Parathyroid adenoma (tissue), 2 donors: Measurements from ENCODE around the gene L3MBTL4.

ENCODE experiments used
- H2AFZ ChIP-seq: fragments of 300-600 bp; sonication (generic); one replicate; pipeline ENCODE4 v1.7.0; 2017; ENCODE audit warnings: antibody characterized with exemption, mild to moderate bottlenecking
- H3K27ac ChIP-seq: fragments of 300-600 bp; sonication (generic); one replicate; pipeline ENCODE4 v1.7.0; 2017
- H3K27me3 ChIP-seq: fragments of 300-600 bp; sonication (generic); one replicate; pipeline ENCODE4 v1.7.0; 2017; ENCODE audit warnings: low read length; ENCODE audit not compliant: control insufficient read depth, insufficient read depth
- H3K36me3 ChIP-seq: fragments of 300-600 bp; sonication (generic); one replicate; pipeline ENCODE4 v1.7.0; 2017; ENCODE audit warnings: low read length; ENCODE audit not compliant: control insufficient read depth, insufficient read depth
- H3K4me1 ChIP-seq: fragments of 300-600 bp; sonication (generic); one replicate; pipeline ENCODE4 v1.7.0; 2017; ENCODE audit warnings: control low read depth
- H3K4me2 ChIP-seq: fragments of 300-600 bp; sonication (generic); one replicate; pipeline ENCODE4 v1.7.0; 2017; ENCODE audit warnings: low read length
- H3K4me3 ChIP-seq: fragments of 300-600 bp; sonication (generic); one replicate; pipeline ENCODE4 v1.7.0; 2017; ENCODE audit warnings: low read depth, low read length
- H3K79me2 ChIP-seq: fragments of 300-600 bp; sonication (generic); one replicate; pipeline ENCODE4 v1.7.0; 2017; ENCODE audit warnings: control low read depth
- H3K9ac ChIP-seq: fragments of 300-600 bp; sonication (generic); one replicate; pipeline ENCODE4 v1.7.0; 2017; ENCODE audit warnings: mild to moderate bottlenecking
- H3K9me3 ChIP-seq: fragments of 300-600 bp; sonication (generic); one replicate; pipeline ENCODE4 v1.7.0; 2017; ENCODE audit warnings: low read length; ENCODE audit not compliant: control insufficient read depth
- CTCF ChIP-seq: fragments of 300-600 bp; sonication (generic); IDR thresholded peaks from one replicate; pipeline ENCODE4 v1.7.0; 2017; ENCODE audit warnings: antibody characterized with exemption, mild to moderate bottlenecking
- donor health status: primary hyperparathyroidism.

L3MBTL4 gene

GRCh38 chr18:6330786-6331185 is 83.9 kb downstream of the L3MBTL4 start:
- no peak overlapping the region for H2AFZ ChIP-seq
- no peak overlapping the region for H3K9ac ChIP-seq
- no peaks in the 10 kb centered on the region for H3K9me3 ChIP-seq
- no peak overlapping the region for H3K27ac ChIP-seq
- no peaks in the 10 kb centered on the region for H3K4me1 ChIP-seq
- no peaks in the 10 kb centered on the region for H3K36me3 ChIP-seq
- H3K4me3 ChIP-seq: no peak overlapping the region
- no peak overlapping the region for H3K4me2 ChIP-seq
- H3K27me3 ChIP-seq: no peaks in the 10 kb centered on the region
- TF ChIP-seq CTCF: no peak
- peaks cover 21% of the 10 kb centered on the region for H3K79me2 ChIP-seq

GRCh38 chr18:6328621-6329010 is 86.1 kb downstream of the L3MBTL4 start:
- TF ChIP-seq CTCF: no peak
- no peaks in the 10 kb centered on the region for H3K4me1 ChIP-seq
- peaks cover 25% of the 10 kb centered on the region for H3K79me2 ChIP-seq
- no peaks in the 10 kb centered on the region for H3K27me3 ChIP-seq
- no peak overlapping the region for H3K4me2 ChIP-seq
- no peaks in the 10 kb centered on the region for H3K36me3 ChIP-seq
- no peaks in the 10 kb centered on the region for H3K9me3 ChIP-seq
- no peak overlapping the region for H3K4me3 ChIP-seq
- no peak overlapping the region for H3K27ac ChIP-seq
- H2AFZ ChIP-seq: no peak overlapping the region
- H3K9ac ChIP-seq: no peak overlapping the region

GRCh38 chr18:6327895-6328620 is 86.7 kb downstream of the L3MBTL4 start:
- H3K9me3 ChIP-seq: no peaks in the 10 kb centered on the region

GRCh38 chr18:6327485-6327884 is 87.2 kb downstream of the L3MBTL4 start:
- no peak for TF ChIP-seq CTCF
- Histone ChIP-seq H3K27ac (no peak overlapping the region), H3K36me3 (no peaks in the 10 kb centered on the region), H3K9ac (no peak overlapping the region), H3K4me1 (no peaks in the 10 kb centered on the region), H3K79me2 (peaks cover 27% of the 10 kb centered on the region), H3K27me3 (no peaks in the 10 kb centered on the region), H3K9me3 (no peaks in the 10 kb centered on the region), H2AFZ (no peak overlapping the region), H3K4me2 (no peak overlapping the region), H3K4me3 (no peak overlapping the region)

More at GRCh38 chr18:6327895-6328620, 86.7 kb downstream of the L3MBTL4 start:
- Histone ChIP-seq H3K4me2 (no peak overlapping the region), H3K4me3 (no peak overlapping the region), H3K9ac (no peak overlapping the region), H3K36me3 (no peaks in the 10 kb centered on the region), H3K27me3 (no peaks in the 10 kb centered on the region), H2AFZ (no peak overlapping the region), H3K79me2 (peaks cover 28% of the 10 kb centered on the region), H3K4me1 (no peaks in the 10 kb centered on the region), H3K27ac (no peak overlapping the region)
- TF ChIP-seq CTCF: no peak

- Histone ChIP-seq H3K9ac (no peak overlapping the region), H3K4me2 (no peak overlapping the region), H3K27ac (no peak overlapping the region), H3K79me2 (peaks cover 27% of the 10 kb centered on the region), H3K4me1 (no peaks in the 10 kb centered on the region), H3K27me3 (no peaks in the 10 kb centered on the region), H2AFZ (no peak overlapping the region), H3K36me3 (no peaks in the 10 kb centered on the region), H3K4me3 (no peak overlapping the region), H3K9me3 (no peaks in the 10 kb centered on the region)
- TF ChIP-seq CTCF: no peak
Observed at GRCh38 chr18:6326566-6326965, 88.1 kb downstream of the L3MBTL4 start.
